Type B pancreatic cell (in vitro differentiated cells): ENCODE data around the gene TMPRSS4. TPM values are rescaled to one million over a fixed set of nuclear protein-coding genes. Genes with fewer than 3 reads are reported as not detected.
"Not testable (repeated sequence)": the region's sequence is repeated elsewhere in the genome, so short reads cannot be mapped to it uniquely, and the experiment has no call there.

Source experiments
- DNase-seq: peaks from one replicate; pipeline ENCODE4 v3.0.0; 2021; ENCODE audit warnings: mixed read lengths; ENCODE audit not compliant: unreplicated experiment; ENCODE audit errors: extremely low spot score
- H3K27ac Mint-ChIP-seq: 2 replicates; pipeline ENCODE4 v1.8.0; 2021; ENCODE audit warnings: mild to moderate bottlenecking, mixed read lengths
- H3K27me3 Mint-ChIP-seq: 2 replicates; pipeline ENCODE4 v1.8.0; 2021; ENCODE audit warnings: mixed read lengths
- H3K36me3 Mint-ChIP-seq: 2 replicates; pipeline ENCODE4 v1.8.0; 2021; ENCODE audit warnings: mixed read lengths
- H3K4me1 Mint-ChIP-seq: one replicate; pipeline ENCODE4 v1.8.0; 2021; ENCODE audit warnings: mixed read lengths; ENCODE audit not compliant: unreplicated experiment
- H3K4me3 Mint-ChIP-seq: 2 replicates; pipeline ENCODE4 v1.8.0; 2021; ENCODE audit warnings: mild to moderate bottlenecking, mixed read lengths
- H3K9me3 Mint-ChIP-seq: 2 replicates; pipeline ENCODE4 v1.8.0; 2021; ENCODE audit warnings: mixed read lengths
- total RNA-seq: library from RNA; stranded (reverse); gene quantifications from 2 replicates; pipeline ENCODE4 v1.2.1, GENCODE V29; 2021; ENCODE audit warnings: low replicate concordance
- TF ChIP-seq, protein P1 (sequence below): fragments of 200-600 bp; sonication (generic); conservative IDR thresholded peaks from 2 replicates; pipeline ENCODE4 v1.5.0; 2021; ENCODE audit warnings: antibody characterized with exemption, mild to moderate bottlenecking

Gene TMPRSS4
- total RNA-seq, 1 donor from 2014 or later, result 33.8 TPM

DNA sequence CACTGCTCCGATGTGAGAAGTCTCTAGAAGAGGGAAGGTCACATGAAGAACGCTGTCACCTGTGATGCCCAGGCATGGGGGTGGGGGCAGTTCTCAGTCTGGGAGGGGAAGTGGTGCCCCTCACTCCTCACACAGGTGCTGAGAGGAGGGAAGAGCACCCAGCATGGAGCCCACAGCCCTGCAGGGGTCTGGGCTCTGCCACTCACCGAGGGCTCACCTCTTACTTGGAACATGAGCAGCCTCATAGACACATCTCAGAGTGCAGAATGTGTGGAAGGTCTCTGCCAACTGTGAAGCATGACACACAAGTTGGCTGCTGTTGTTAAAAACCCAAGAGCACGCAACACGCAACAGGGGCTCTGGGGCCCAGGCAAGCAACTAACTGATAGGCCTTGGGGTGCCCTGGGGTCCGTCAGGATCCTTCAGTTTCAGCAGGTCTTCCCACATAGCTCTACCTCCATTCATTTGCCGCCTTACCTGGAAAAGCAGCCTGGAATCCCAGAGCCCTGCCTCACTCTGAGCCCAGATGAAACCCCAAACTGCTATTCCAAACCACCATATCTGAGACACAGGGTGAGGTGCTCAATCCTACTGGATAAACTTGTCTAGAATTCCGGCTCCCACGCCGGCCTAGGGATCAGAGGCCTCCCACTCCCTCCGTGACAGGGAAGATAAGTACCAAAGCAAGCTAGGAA is 17.5 kb upstream of the TMPRSS4 start:
- no peak for DNase-seq
- Mint-ChIP-seq H3K4me3 (no peak overlapping the region), H3K9me3 (no peaks in the 10 kb centered on the region), H3K27me3 (peaks cover 23% of the 10 kb centered on the region), H3K4me1 (peaks cover 8% of the 10 kb centered on the region), H3K27ac (no peak overlapping the region), H3K36me3 (no peaks in the 10 kb centered on the region)
- TF ChIP-seq, protein P1, sequence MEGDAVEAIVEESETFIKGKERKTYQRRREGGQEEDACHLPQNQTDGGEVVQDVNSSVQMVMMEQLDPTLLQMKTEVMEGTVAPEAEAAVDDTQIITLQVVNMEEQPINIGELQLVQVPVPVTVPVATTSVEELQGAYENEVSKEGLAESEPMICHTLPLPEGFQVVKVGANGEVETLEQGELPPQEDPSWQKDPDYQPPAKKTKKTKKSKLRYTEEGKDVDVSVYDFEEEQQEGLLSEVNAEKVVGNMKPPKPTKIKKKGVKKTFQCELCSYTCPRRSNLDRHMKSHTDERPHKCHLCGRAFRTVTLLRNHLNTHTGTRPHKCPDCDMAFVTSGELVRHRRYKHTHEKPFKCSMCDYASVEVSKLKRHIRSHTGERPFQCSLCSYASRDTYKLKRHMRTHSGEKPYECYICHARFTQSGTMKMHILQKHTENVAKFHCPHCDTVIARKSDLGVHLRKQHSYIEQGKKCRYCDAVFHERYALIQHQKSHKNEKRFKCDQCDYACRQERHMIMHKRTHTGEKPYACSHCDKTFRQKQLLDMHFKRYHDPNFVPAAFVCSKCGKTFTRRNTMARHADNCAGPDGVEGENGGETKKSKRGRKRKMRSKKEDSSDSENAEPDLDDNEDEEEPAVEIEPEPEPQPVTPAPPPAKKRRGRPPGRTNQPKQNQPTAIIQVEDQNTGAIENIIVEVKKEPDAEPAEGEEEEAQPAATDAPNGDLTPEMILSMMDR, result no peak

DNA sequence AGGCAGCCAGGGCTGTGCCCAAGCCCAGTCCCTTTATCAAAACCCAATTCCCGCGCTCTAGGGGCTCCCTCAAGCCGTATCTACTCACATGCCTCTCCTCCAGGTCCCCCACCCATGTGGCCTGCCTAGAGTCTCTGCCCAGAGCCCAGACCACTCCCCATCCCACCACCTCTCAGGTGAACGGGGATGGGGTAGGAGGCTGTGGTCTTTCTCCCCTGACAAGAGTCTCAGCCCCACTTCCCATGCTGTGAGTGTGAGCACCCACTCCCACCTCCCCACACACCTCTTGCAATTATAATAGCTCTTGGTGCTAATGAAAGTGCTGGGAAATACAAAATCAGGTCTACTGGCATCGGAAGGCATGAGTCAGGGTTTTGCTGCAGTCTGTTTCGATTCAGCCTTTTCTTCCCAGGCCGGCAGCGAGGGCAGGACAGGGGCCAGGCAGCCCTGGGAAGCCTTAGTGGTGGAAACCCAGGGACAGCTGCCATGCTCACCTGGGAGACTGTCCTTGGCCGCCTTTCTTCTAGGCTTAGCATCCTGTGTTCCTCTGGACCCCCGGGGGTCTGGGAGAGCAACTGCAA is 16.7 kb upstream of the TMPRSS4 start:
- DNase-seq, result no peak
- TF ChIP-seq, protein P1, result no peak
- Mint-ChIP-seq H3K27me3 (peaks cover 23% of the 10 kb centered on the region), H3K4me3 (no peak overlapping the region), H3K27ac (no peak overlapping the region), H3K4me1 (peaks cover 8% of the 10 kb centered on the region), H3K9me3 (no peaks in the 10 kb centered on the region), H3K36me3 (no peaks in the 10 kb centered on the region)

DNA sequence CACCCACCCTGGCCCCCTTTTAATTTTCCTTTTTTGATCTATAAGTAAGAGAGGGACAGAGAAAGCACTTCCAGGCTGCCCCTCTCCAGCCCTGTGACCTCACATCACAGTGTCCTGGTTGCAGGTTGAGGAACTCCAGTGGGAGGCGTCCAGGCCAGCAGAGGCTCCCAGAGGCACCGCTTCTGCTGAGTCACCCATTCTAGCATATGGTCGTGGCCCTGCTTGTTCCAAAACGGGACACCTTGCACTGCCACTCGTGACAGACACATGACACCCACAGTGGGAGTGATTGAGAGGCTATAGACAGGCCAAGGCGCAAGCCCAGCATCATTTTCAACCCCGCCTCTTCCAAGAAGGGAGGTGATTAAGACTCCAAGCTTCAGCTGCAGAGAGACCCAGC is 16.0 kb upstream of the TMPRSS4 start:
- Mint-ChIP-seq H3K9me3 (no peaks in the 10 kb centered on the region), H3K4me3 (no peak overlapping the region), H3K27me3 (peaks cover 21% of the 10 kb centered on the region), H3K36me3 (no peaks in the 10 kb centered on the region), H3K4me1 (peaks cover 8% of the 10 kb centered on the region), H3K27ac (no peak overlapping the region)
- no peak for DNase-seq
- TF ChIP-seq, protein P1, result no peak

DNA sequence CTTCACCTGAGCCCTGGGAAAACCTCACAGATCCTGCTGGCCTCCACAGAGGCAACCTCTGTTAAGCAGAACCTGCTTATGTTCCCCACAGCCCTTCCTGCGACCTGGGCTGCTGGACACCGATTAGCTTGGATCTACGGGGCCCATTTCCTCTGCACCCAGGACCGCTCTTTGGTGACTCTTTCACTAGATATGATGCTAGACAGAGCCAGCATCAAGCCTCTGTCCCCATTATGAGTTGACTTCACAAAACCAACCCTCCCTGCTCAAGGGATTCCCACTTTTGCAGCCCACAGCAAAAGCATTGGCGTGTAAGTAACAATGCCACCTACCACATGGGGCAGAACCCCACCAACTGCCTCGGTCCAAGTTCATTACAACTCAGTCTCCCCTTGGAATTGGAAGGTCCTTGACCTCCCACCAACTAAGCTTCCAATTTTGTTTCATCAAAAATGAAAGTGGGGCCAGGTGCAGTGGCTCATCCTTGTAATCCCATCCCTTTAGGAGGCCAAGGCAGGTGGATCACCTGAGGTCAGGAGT is 15.2 kb upstream of the TMPRSS4 start:
- no peak for DNase-seq
- H3K4me1 Mint-ChIP-seq, result peaks cover 8% of the 10 kb centered on the region
- H3K27ac Mint-ChIP-seq, result no peak overlapping the region
- H3K36me3 Mint-ChIP-seq, result no peaks in the 10 kb centered on the region
- TF ChIP-seq, protein P1, result no peak
- H3K4me3 Mint-ChIP-seq, result no peak overlapping the region
- H3K9me3 Mint-ChIP-seq, result no peaks in the 10 kb centered on the region
- peaks cover 19% of the 10 kb centered on the region for H3K27me3 Mint-ChIP-seq

DNA sequence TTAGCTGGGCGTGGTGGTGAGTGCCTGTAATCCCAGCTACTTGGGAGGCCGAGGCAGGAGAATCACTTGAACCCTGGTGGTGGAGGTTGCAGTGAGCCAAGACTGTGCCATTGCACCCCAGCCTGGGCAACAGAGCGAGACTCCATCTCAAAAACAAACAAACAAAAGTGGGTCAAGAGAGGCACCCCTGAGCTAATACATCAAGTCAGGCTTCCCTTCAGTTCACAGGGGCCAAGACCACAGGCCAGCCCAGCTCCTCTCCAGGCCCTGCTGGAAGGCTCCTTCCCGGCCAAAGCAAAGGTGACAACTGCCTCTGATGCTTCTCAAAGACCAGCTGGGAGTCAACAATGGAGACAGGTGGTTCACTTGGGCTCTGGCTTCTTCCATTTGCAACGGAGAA is 14.7 kb upstream of the TMPRSS4 start:
- not testable (repeated sequence) for H3K4me1 Mint-ChIP-seq, DNase-seq, H3K36me3 Mint-ChIP-seq, H3K27ac Mint-ChIP-seq, H3K4me3 Mint-ChIP-seq, H3K9me3 Mint-ChIP-seq
- peaks cover 14% of the 10 kb centered on the region for H3K27me3 Mint-ChIP-seq

DNA sequence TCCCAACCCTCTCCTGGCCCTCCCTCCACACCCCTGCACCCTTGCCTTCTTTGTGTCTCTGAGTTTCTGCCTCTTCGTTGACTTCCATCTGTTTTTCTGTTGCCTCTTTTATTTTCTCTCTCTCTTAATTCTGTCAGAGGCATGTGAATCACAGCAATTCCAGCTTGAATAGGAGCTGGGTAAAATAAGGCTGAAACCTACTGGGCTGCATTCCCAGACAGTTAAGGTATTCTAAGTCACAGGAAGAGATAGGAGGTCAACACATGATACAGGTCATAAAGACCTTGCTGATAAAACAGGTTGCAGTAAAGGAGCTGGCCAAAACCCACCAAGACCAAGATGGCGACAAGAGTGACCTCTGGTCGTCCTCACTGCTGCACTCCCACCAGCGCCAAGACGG is 14.2 kb upstream of the TMPRSS4 start:
- not testable (repeated sequence) for H3K4me3 Mint-ChIP-seq, H3K9me3 Mint-ChIP-seq, H3K4me1 Mint-ChIP-seq, H3K27ac Mint-ChIP-seq, DNase-seq, H3K27me3 Mint-ChIP-seq, H3K36me3 Mint-ChIP-seq
